GM12872 (cell line): ENCODE data around the gene ZNF710.

ENCODE experiments used
- CTCF ChIP-seq: IDR thresholded peaks from 3 replicates; pipeline ENCODE4 v1.5.1; 2011; ENCODE audit warnings: low read depth, mild to moderate bottlenecking, low read length, moderate library complexity; ENCODE audit not compliant: insufficient read depth

Gene ZNF710

GRCh38 chr15:90037511-90037860 is 36.4 kb downstream of the ZNF710 start:
- no peak for TF ChIP-seq CTCF

GRCh38 chr15:90037961-90038631 is 37.0 kb downstream of the ZNF710 start:
- TF ChIP-seq CTCF: no peak

- TF ChIP-seq CTCF: no peak
Measured at GRCh38 chr15:90038632-90039095, 37.5 kb downstream of the ZNF710 start.

DNA sequence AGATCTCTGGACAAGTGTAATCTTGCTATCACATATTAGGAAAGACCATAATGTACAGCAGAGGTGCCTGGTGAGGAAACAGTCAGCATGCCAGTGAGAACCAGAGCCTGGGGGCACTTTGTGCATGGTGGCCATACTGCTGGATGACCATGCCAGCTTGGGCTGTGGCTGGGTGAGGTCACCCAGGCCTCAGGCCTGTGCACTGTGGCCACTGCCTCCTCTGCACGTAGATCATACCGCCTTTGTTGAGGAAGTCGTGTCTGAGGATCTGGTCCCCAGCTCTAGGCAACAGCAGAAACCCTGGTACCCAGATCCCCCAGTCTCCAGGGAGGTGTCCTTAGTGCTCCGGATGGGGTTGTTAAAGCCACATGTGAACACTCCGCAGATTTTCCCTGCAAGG is 38.9 kb downstream of the ZNF710 start:
- TF ChIP-seq CTCF: no peak

DNA sequence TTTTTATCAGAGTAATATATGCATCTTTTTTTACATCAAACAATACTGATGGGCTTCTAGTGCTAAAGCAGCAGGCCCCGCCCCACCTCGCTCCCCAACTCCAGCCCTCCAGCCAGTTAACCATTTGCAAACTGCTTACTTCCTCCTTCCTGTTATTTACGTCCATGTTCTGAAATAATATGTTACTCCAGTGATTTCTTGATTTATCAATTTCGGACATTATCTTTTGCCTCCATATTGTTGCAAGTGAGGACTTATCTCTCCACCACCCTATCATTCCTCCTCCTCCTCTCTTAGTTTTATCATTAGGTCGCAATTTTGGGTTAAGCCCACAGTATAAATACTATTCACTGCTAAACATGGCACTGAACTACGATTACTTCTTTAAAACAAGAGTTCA is 39.5 kb downstream of the ZNF710 start:
- TF ChIP-seq CTCF: no peak

DNA sequence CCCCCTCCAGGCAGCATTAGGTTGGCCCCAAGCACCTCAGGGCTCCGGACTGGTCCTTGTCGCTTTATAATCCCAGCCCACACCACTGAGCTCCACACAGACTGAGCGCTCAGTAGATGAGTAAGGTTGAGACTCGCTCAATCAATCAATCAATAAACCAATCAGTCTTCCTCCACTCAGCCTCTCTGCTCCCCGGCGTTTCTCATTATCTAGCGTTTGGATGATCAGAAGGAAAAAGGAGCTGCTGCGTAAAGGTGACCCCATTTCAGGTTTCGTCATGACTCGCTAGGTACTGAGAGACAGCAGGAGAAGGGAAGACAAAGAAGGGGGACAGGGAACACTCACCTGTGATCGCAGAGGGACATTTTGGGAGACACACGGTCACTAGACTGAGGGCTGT is 41.2 kb downstream of the ZNF710 start:
- TF ChIP-seq CTCF: no peak

- no peak for TF ChIP-seq CTCF
Measured at GRCh38 chr15:90042766-90043529, 41.8 kb downstream of the ZNF710 start.
